HCT116 (cell line): ENCODE measurements around the gene PRELP. TPM values are rescaled to one million over a fixed set of nuclear protein-coding genes. Genes with fewer than 3 reads are reported as not detected.

Experiments used
- ATAC-seq: fragments of 200-7000 bp; cut with Tn5 transposase; 2 replicates; pipeline ENCODE4 v1.9.1; 2020; ENCODE audit warnings: mild to moderate bottlenecking, moderate library complexity
- BruUV-seq: library from RNA; stranded (reverse); fragments of 400-500 nt; replicated peaks from 2 replicates; lab custom pipeline; 2021; lab: Mats Ljungman, UMichigan
- CTCF ChIA-PET: fragments of 300-600 bp; sonication (Branson Sonifier 250); formaldehyde crosslinking; loops from one replicate; lab custom pipeline; 2021; ENCODE audit warnings: antibody characterized with exemption; lab: Charles Lee
- POLR2A ChIA-PET: fragments of 300-600, 350-600 bp; sonication (Branson Sonifier 250); formaldehyde crosslinking; loops from one replicate; lab custom pipeline; 2021; ENCODE audit warnings: antibody characterized with exemption; lab: Charles Lee
- RAD21 ChIA-PET, 2 experiments: fragments of 300-600 bp; sonication (Branson Sonifier 250); formaldehyde crosslinking; loops; one replicate each; lab custom pipeline; 2023; ENCODE audit warnings: low total read pairs in 2 of 2; ENCODE audit not compliant: uncharacterized antibody in 2 of 2, unreplicated experiment in 2 of 2, low non-redundant PET in 1 of 2; lab: Charles Lee
- DNase-seq: peaks from one replicate; pipeline ENCODE4 v3.0.0-alpha.2; 2010; ENCODE audit warnings: low read depth, low spot score
- H2AFZ ChIP-seq: fragments of 200-600 bp; shearing (Covaris generic), sonication (generic); 2 replicates; pipeline ENCODE4 v1.6.1; 2017; ENCODE audit warnings: low read depth, mixed run types, mixed read lengths, antibody characterized with exemption, low read length; ENCODE audit not compliant: poor library complexity, severe bottlenecking
- H3K27ac ChIP-seq: 2 replicates; pipeline ENCODE4 v1.5.1; 2012; ENCODE audit warnings: low read depth, low read length
- H3K27me3 ChIP-seq: fragments of 200-600 bp; sonication (generic); 2 replicates; pipeline ENCODE4 v1.6.1; 2016; ENCODE audit warnings: mixed run types, low read length, mixed read lengths; ENCODE audit not compliant: insufficient read depth
- H3K36me3 ChIP-seq, 2 experiments: fragments of 200-500 bp in 1 of 2; fragments of 200-600 bp in 1 of 2; sonication (Bioruptor generic) in 1 of 2; sonication (generic) in 1 of 2; 2 replicates each; pipeline versions ENCODE4 v1.5.1 to v1.6.1; 2014 to 2016; ENCODE audit warnings: low read length in 2 of 2, inconsistent platforms in 1 of 2, mixed read lengths in 1 of 2, mixed run types in 1 of 2; ENCODE audit not compliant: insufficient read depth in 2 of 2, control insufficient read depth in 1 of 2
- H3K4me1 ChIP-seq, 2 experiments: fragments of 200-600 bp in 1 of 2; sonication (generic) in 1 of 2; 2 replicates each; pipeline versions ENCODE4 v1.5.1 to v1.6.1; 2012 to 2017; ENCODE audit warnings: low read length in 2 of 2, inconsistent platforms in 1 of 2, mild to moderate bottlenecking in 1 of 2, mixed read lengths in 1 of 2, mixed run types in 1 of 2, moderate library complexity in 1 of 2; ENCODE audit not compliant: insufficient read depth in 2 of 2, control insufficient read depth in 1 of 2
- H3K4me2 ChIP-seq: fragments of 200-600 bp; sonication (generic); 2 replicates; pipeline ENCODE4 v1.6.1; 2017; ENCODE audit warnings: mixed run types, low read length, mixed read lengths
- H3K4me3 ChIP-seq, 2 experiments: fragments of 200-600 bp in 1 of 2; sonication (generic) in 1 of 2; replicated peaks in 1 of 2; 2 replicates each; pipeline ENCODE4 v1.5.1; 2011 to 2016; ENCODE audit warnings: low read length in 2 of 2, control low read depth in 1 of 2, low read depth in 1 of 2, mild to moderate bottlenecking in 1 of 2, mixed read lengths in 1 of 2, mixed run types in 1 of 2
- H3K79me2 ChIP-seq: fragments of 200-600 bp; sonication (generic); 2 replicates; pipeline ENCODE4 v1.6.1; 2017; ENCODE audit warnings: mild to moderate bottlenecking, mixed run types, low read length, moderate library complexity, mixed read lengths; ENCODE audit not compliant: insufficient read depth
- H3K9ac ChIP-seq: fragments of 200-600 bp; sonication (generic); 2 replicates; pipeline ENCODE4 v1.6.1; 2016; ENCODE audit warnings: low read length, mixed read lengths
- H3K9me2 ChIP-seq: fragments of 200-600 bp; sonication (generic), shearing (Covaris generic); 2 replicates; pipeline ENCODE4 v1.6.1; 2017; ENCODE audit warnings: mixed run types, mild to moderate bottlenecking, moderate library complexity; ENCODE audit not compliant: insufficient read depth
- H3K9me3 ChIP-seq, 2 experiments: fragments of 200-500 bp in 1 of 2; fragments of 200-600 bp in 1 of 2; sonication (Bioruptor generic) in 1 of 2; sonication (generic) in 1 of 2; 2 replicates each; pipeline ENCODE4 v1.6.1; 2014 to 2017; ENCODE audit warnings: low read length in 2 of 2, mixed read lengths in 2 of 2, inconsistent platforms in 1 of 2, low read depth in 1 of 2, mild to moderate bottlenecking in 1 of 2, mixed run types in 1 of 2, moderate library complexity in 1 of 2; ENCODE audit not compliant: control insufficient read depth in 1 of 2, insufficient read depth in 1 of 2
- H4K20me1 ChIP-seq: fragments of 200-600 bp; sonication (generic), shearing (Covaris generic); 2 replicates; pipeline ENCODE4 v1.6.1; 2017; ENCODE audit warnings: mixed run types, mild to moderate bottlenecking, moderate library complexity; ENCODE audit not compliant: insufficient read depth
- ATF3 ChIP-seq: IDR thresholded peaks from 2 replicates; pipeline ENCODE4 v1.6.1; 2012
- CTCF ChIP-seq, 3 experiments: fragments of 200-600 bp in 1 of 3; sonication (generic) in 1 of 3; IDR thresholded peaks in 2 of 3; conservative IDR thresholded peaks in 1 of 3; 2 replicates each; pipeline ENCODE4 v1.5.1; 2012 to 2017; ENCODE audit warnings: low read depth in 2 of 3, low read length in 2 of 3, antibody characterized with exemption in 1 of 3, borderline replicate concordance in 1 of 3, control low read depth in 1 of 3, mild to moderate bottlenecking in 1 of 3, mixed read lengths in 1 of 3, mixed run types in 1 of 3, moderate library complexity in 1 of 3; ENCODE audit not compliant: insufficient read depth in 1 of 3
- ELF1 ChIP-seq: IDR thresholded peaks from 2 replicates; pipeline ENCODE4 v1.6.1; 2012; ENCODE audit warnings: low read depth, borderline replicate concordance
- EZH2 ChIP-seq: fragments of 200-600 bp; sonication (generic); IDR thresholded peaks from 2 replicates; pipeline ENCODE4 v1.6.1; 2017; ENCODE audit warnings: antibody characterized with exemption, mixed run types
- FOSL1 ChIP-seq: IDR thresholded peaks from 2 replicates; pipeline ENCODE4 v1.6.1; 2012; ENCODE audit warnings: low read depth
- POLR2AphosphoS5 ChIP-seq: IDR thresholded peaks from 2 replicates; pipeline ENCODE4 v1.6.1; 2011; ENCODE audit warnings: mild to moderate bottlenecking, low read depth, low read length, moderate library complexity
- SIN3A ChIP-seq: IDR thresholded peaks from 2 replicates; pipeline ENCODE4 v1.6.1; 2012; ENCODE audit warnings: low read depth
- SP1 ChIP-seq: IDR thresholded peaks from 2 replicates; pipeline ENCODE4 v1.6.1; 2012; ENCODE audit warnings: low read depth
- SRF ChIP-seq: IDR thresholded peaks from 2 replicates; pipeline ENCODE4 v1.6.1; 2012; ENCODE audit warnings: low read depth
- YY1 ChIP-seq: IDR thresholded peaks from 2 replicates; pipeline ENCODE4 v1.6.1; 2011; ENCODE audit warnings: low read length, low read depth, moderate library complexity, mild to moderate bottlenecking; ENCODE audit not compliant: insufficient replicate concordance; ENCODE audit errors: extremely low read depth
- intact Hi-C: fragments of 100-400 bp; cut with micrococcal nuclease; formaldehyde crosslinking; loops from 2 replicates; pipeline ENCODE4 v1.10.0; 2022
- total RNA-seq: library from RNA; stranded (reverse); gene quantifications from one replicate; pipeline ENCODE4 v1.2.1, GENCODE V29; 2021; ENCODE audit not compliant: unreplicated experiment

The PRELP gene
- total RNA-seq, 1 experiment from 2014 or later, result 0.10 TPM

- Histone ChIP-seq H3K79me2 (no peaks in the 10 kb centered on the region), H3K9ac (no peak overlapping the region), H2AFZ (no peak overlapping the region), H4K20me1 (no peaks in the 10 kb centered on the region), H3K9me2 (no peaks in the 10 kb centered on the region), H3K36me3 (no peaks in the 10 kb centered on the region), H3K4me1 (peaks cover 13 to 19% of the 10 kb centered on the region in 2 experiments), H3K27ac (no peak overlapping the region), H3K27me3 (peaks cover 20% of the 10 kb centered on the region), H3K4me2 (no peak overlapping the region), H3K9me3 (no peaks in the 10 kb centered on the region)
- CTCF ChIA-PET, result no interaction called here
- POLR2A ChIA-PET, result interaction anchor here (0.6 kb wide), 1 partner anchor 171 kb away, joined by 3 read pairs; no protein-coding TSS in a partner anchor
- intact Hi-C loops, result no loop called here
- RAD21 ChIA-PET, result no interaction called here
- BruUV-seq, result no TSS peak
- DNase-seq (no peak), ATAC-seq (no peak)
- TF ChIP-seq POLR2AphosphoS5 (no peak), ATF3 (no peak), EZH2 (no peak), SRF (no peak), ELF1 (no peak), YY1 (no peak), SIN3A (no peak), FOSL1 (no peak)
- TF ChIP-seq, all 23 proteins: peak for 0
- no peak overlapping the region for H3K4me3 ChIP-seq
Observed at GRCh38 chr1:203477748-203478147, 2.1 kb downstream of the PRELP start.

- RAD21 ChIA-PET, result no interaction called here
- POLR2A ChIA-PET, result interaction anchor here (0.6 kb wide), 1 partner anchor 171 kb away, joined by 3 read pairs; no protein-coding TSS in a partner anchor
- no peak for DNase-seq
- H3K36me3 ChIP-seq, result no peaks in the 10 kb centered on the region
- peaks cover 13 to 19% of the 10 kb centered on the region in 2 experiments for H3K4me1 ChIP-seq
- H2AFZ ChIP-seq, result no peak overlapping the region
- no peaks in the 10 kb centered on the region for H4K20me1 ChIP-seq
- H3K27me3 ChIP-seq, result peaks cover 19% of the 10 kb centered on the region
- intact Hi-C loops, result no loop called here
- TF ChIP-seq POLR2AphosphoS5 (no peak), SP1 (no peak), YY1 (no peak), ELF1 (no peak), CTCF (IDR thresholded peaks at IDR 0.05 in 2 of 3, conservative IDR thresholded peaks at IDR 0.05 in 1 of 3; ENCODE audit: borderline replicate concordance in 1 of 3, insufficient read depth in 1 of 3, low read depth in 2 of 3, low read length in 2 of 3) (no peak)
- no peak overlapping the region for H3K4me3 ChIP-seq
- no peaks in the 10 kb centered on the region for H3K9me2 ChIP-seq
- no peak overlapping the region for H3K4me2 ChIP-seq
- H3K27ac ChIP-seq, result no peak overlapping the region
- H3K79me2 ChIP-seq, result no peaks in the 10 kb centered on the region
- H3K9ac ChIP-seq, result no peak overlapping the region
- BruUV-seq, result no TSS peak
- no peak for ATAC-seq
- CTCF ChIA-PET, result no interaction called here
- H3K9me3 ChIP-seq, result no peaks in the 10 kb centered on the region
Observed at GRCh38 chr1:203478231-203478630, 2.6 kb downstream of the PRELP start.
